SK-N-SH treated with all-trans-retinoic acid at 6 μM for 48 hours (cell line): ENCODE data around the gene MGLL.

ENCODE experiments used
- ATAC-seq: fragments of 200-7000 bp; cut with Tn5 transposase; 3 replicates; pipeline ENCODE4 v1.9.1; 2020; ENCODE audit warnings: mild to moderate bottlenecking, moderate library complexity
- ARNTL ChIP-seq: fragments of 450-650 bp; formaldehyde crosslinking; IDR thresholded peaks from 2 replicates; pipeline ENCODE4 v1.5.0; 2020; ENCODE audit warnings: low read depth, mild to moderate bottlenecking, moderate library complexity, borderline replicate concordance
- BACH2 ChIP-seq: fragments of 250-450 bp; sonication (Bioruptor Pico); IDR thresholded peaks from 2 replicates; pipeline ENCODE4 v1.9.0; 2021; ENCODE audit warnings: mild to moderate bottlenecking, borderline replicate concordance
- CREB5 ChIP-seq: fragments of 250-450 bp; sonication (Bioruptor Pico); IDR thresholded peaks from 2 replicates; pipeline ENCODE4 v1.5.1; 2020; ENCODE audit warnings: low read depth, mild to moderate bottlenecking, moderate library complexity
- CSDC2 ChIP-seq: fragments of 250-450 bp; sonication (Bioruptor Pico); IDR thresholded peaks from 2 replicates; pipeline ENCODE4 v1.5.0; 2020; ENCODE audit warnings: mild to moderate bottlenecking, moderate library complexity
- ESRRG ChIP-seq: fragments of 250-450 bp; sonication (Bioruptor Pico); IDR thresholded peaks from 2 replicates; pipeline ENCODE4 v1.6.1; 2021; ENCODE audit warnings: mild to moderate bottlenecking
- GLIS3 ChIP-seq: fragments of 250-450 bp; sonication (Bioruptor Pico); IDR thresholded peaks from 2 replicates; pipeline ENCODE4 v1.5.0; 2020; ENCODE audit warnings: mild to moderate bottlenecking, moderate library complexity
- ISL1 ChIP-seq: fragments of 250-450 bp; sonication (Bioruptor Pico); IDR thresholded peaks from 2 replicates; pipeline ENCODE4 v2.1.2; 2022; ENCODE audit warnings: mild to moderate bottlenecking, moderate library complexity
- PATZ1 ChIP-seq: fragments of 250-450 bp; sonication (Bioruptor Pico); IDR thresholded peaks from 2 replicates; pipeline ENCODE4 v1.8.0; 2020; ENCODE audit warnings: mild to moderate bottlenecking, moderate library complexity, borderline replicate concordance
- POU6F1 ChIP-seq: fragments of 250-450 bp; sonication (Bioruptor Pico); IDR thresholded peaks from 2 replicates; pipeline ENCODE4 v1.8.0; 2021; ENCODE audit warnings: low read depth, mild to moderate bottlenecking, moderate library complexity, borderline replicate concordance
- PPARA ChIP-seq: fragments of 250-450 bp; sonication (Bioruptor Pico); IDR thresholded peaks from 2 replicates; pipeline ENCODE4 v1.5.0; 2020; ENCODE audit warnings: mild to moderate bottlenecking, borderline replicate concordance
- RARB ChIP-seq: fragments of 250-450 bp; sonication (Bioruptor Pico); IDR thresholded peaks from 2 replicates; pipeline ENCODE4 v1.8.0; 2021; ENCODE audit warnings: mild to moderate bottlenecking, moderate library complexity
- SNAI2 ChIP-seq: fragments of 250-450 bp; sonication (Bioruptor Pico); IDR thresholded peaks from 2 replicates; pipeline ENCODE4 v1.5.0; 2020; ENCODE audit warnings: mild to moderate bottlenecking, moderate library complexity
- TOX ChIP-seq: fragments of 250-450 bp; sonication (Bioruptor Pico); IDR thresholded peaks from 2 replicates; pipeline ENCODE4 v1.8.0; 2021; ENCODE audit warnings: mild to moderate bottlenecking, moderate library complexity, borderline replicate concordance
- TSHZ2 ChIP-seq: fragments of 250-450 bp; sonication (Bioruptor Pico); IDR thresholded peaks from 2 replicates; pipeline ENCODE4 v1.5.0; 2020; ENCODE audit warnings: mild to moderate bottlenecking, moderate library complexity
- ZC3H10 ChIP-seq: fragments of 250-450 bp; sonication (Bioruptor Pico); IDR thresholded peaks from 2 replicates; pipeline ENCODE4 v1.5.1; 2021; ENCODE audit warnings: mild to moderate bottlenecking, moderate library complexity
- ZFP3 ChIP-seq: fragments of 250-450 bp; sonication (Bioruptor Pico); IDR thresholded peaks from 2 replicates; pipeline ENCODE4 v1.5.0; 2020; ENCODE audit warnings: mild to moderate bottlenecking, moderate library complexity
- ZFP30 ChIP-seq: fragments of 450-650 bp; formaldehyde crosslinking; IDR thresholded peaks from 2 replicates; pipeline ENCODE4 v1.5.0; 2022; ENCODE audit warnings: mild to moderate bottlenecking, moderate library complexity
- ZNF565 ChIP-seq: fragments of 450-650 bp; formaldehyde crosslinking; conservative IDR thresholded peaks from 2 replicates; pipeline ENCODE4 v1.5.0; 2020; ENCODE audit warnings: low read depth, mild to moderate bottlenecking, moderate library complexity
- ZNF70 ChIP-seq: fragments of 450-650 bp; formaldehyde crosslinking; IDR thresholded peaks from 2 replicates; pipeline ENCODE4 v1.5.0; 2020; ENCODE audit warnings: mild to moderate bottlenecking, moderate library complexity
- ZNF8 ChIP-seq: fragments of 450-650 bp; formaldehyde crosslinking; IDR thresholded peaks from 2 replicates; pipeline ENCODE4 v1.5.0; 2020; ENCODE audit warnings: mild to moderate bottlenecking, moderate library complexity

MGLL gene

GRCh38 chr3:127711896-127712295 is 110.4 kb downstream of the MGLL start:
- no peak for ATAC-seq
- TF ChIP-seq TSHZ2 (CRISPR knock-in tag), result no peak
- no peak for TF ChIP-seq ZNF8
- TF ChIP-seq POU6F1 (CRISPR knock-in tag), result no peak
- TF ChIP-seq GLIS3 (CRISPR knock-in tag), result no peak
- no peak for TF ChIP-seq CSDC2 (CRISPR knock-in tag)
- TF ChIP-seq PATZ1 (CRISPR knock-in tag), result no peak
- no peak for TF ChIP-seq ZFP30
- TF ChIP-seq ISL1 (CRISPR knock-in tag), result no peak
- TF ChIP-seq ZNF565 (CRISPR knock-in tag), result no peak
- no peak for TF ChIP-seq SNAI2
- no peak for TF ChIP-seq ZC3H10
- no peak for TF ChIP-seq CREB5 (CRISPR knock-in tag)

GRCh38 chr3:127711021-127711695 is 111.2 kb downstream of the MGLL start:
- TF ChIP-seq ZNF565 (CRISPR knock-in tag) (no peak), CSDC2 (CRISPR knock-in tag) (no peak), PPARA (CRISPR knock-in tag) (no peak), ISL1 (CRISPR knock-in tag) (no peak), ARNTL (CRISPR knock-in tag) (no peak), BACH2 (CRISPR knock-in tag) (no peak), ESRRG (CRISPR knock-in tag) (no peak), PATZ1 (CRISPR knock-in tag) (no peak), ZFP3 (CRISPR knock-in tag) (no peak), RARB (CRISPR knock-in tag) (no peak), ZNF70 (CRISPR knock-in tag) (no peak), SNAI2 (no peak), ZFP30 (no peak), ZNF8 (no peak), POU6F1 (CRISPR knock-in tag) (no peak), CREB5 (CRISPR knock-in tag) (no peak), GLIS3 (CRISPR knock-in tag) (no peak), ZC3H10 (no peak), TOX (CRISPR knock-in tag) (no peak)
- TF ChIP-seq, all 23 proteins: peak for 0
- ATAC-seq, result no peak
